Thyroid gland (tissue), 4 donors: Measurements from ENCODE around the gene RAN.

Experiments used
- CTCF ChIP-seq, 6 experiments: fragments of 200-600 bp in 3 of 6; fragments of 450-650 bp in 3 of 6; sonication (generic) in 3 of 6; IDR thresholded peaks; one replicate each; pipeline ENCODE4 v1.5.1; 2016 to 2019; ENCODE audit warnings: antibody characterized with exemption in 6 of 6, mild to moderate bottlenecking in 2 of 6, inconsistent platforms in 1 of 6, moderate library complexity in 1 of 6
- POLR2A ChIP-seq, 2 donors: fragments of 450-650 bp; IDR thresholded peaks; one replicate each; pipeline ENCODE4 v1.6.1; 2017; ENCODE audit warnings: antibody characterized with exemption in 2 of 2, mild to moderate bottlenecking in 2 of 2, moderate library complexity in 1 of 2

DNA sequence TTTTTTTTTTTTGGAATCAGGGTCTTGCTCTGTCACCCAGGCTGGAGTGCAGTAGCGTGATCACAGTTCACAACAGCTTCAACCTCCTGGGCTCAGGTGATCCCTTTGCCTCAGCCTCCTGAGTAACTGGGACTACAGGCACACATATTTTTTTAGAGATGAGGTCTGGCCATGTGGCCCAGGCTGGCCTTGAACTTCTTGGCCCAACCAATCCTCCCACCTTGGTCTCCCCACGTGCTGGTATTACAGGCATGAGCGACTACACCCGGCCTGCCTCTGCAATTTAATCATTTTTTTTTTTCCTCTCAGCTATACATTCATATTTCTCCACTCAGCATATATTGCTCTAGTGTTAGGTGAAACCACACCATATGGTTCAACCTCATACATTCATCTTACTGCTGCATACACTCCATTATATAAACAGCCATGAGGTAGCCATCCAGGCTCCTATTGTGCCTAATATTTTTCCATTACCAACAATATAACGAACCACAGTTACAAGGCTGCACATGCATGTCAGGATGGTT lies 39.9 kb upstream of the RAN start:
- no peak for TF ChIP-seq CTCF (IDR thresholded peaks at IDR 0.05)
- no peak for TF ChIP-seq POLR2A (IDR thresholded peaks at IDR 0.05)
